SW 1271 (cell line): ENCODE data around the gene COPS7A.

Experiments used
- DNase-seq, 2 experiments: peaks; one replicate each; lab custom pipeline; 2025; lab: John Stamatoyannopoulos, UW

COPS7A gene

GRCh38 chr12:6769666-6770065, 45.8 kb downstream of the COPS7A start:
- DNase-seq = no peak

GRCh38 chr12:6770094-6770493, 46.2 kb downstream of the COPS7A start:
- no peak for DNase-seq

- no peak for DNase-seq
These were observed 46.8 kb downstream of the COPS7A start for GRCh38 chr12:6770600-6770999.

GRCh38 chr12:6771091-6771495, 47.2 kb downstream of the COPS7A start:
- DNase-seq = peak in 1 of 2 experiments; percentile 32

GRCh38 chr12:6771509-6772330, 47.9 kb downstream of the COPS7A start:
- DNase-seq = no peak

- no peak for DNase-seq
These were observed 48.5 kb downstream of the COPS7A start, which contains the start of gene LAG3 for GRCh38 chr12:6772331-6772695. Gene LAG3 (plus strand): TSS chr12:6772520. CDS start chr12:6772853, 333 bp downstream.

- DNase-seq = no peak
These were observed 49.1 kb downstream of the COPS7A start for GRCh38 chr12:6772726-6773589.

- no peak for DNase-seq
These were observed 49.9 kb downstream of the COPS7A start for GRCh38 chr12:6773590-6774351.

- DNase-seq = no peak
These were observed 50.7 kb downstream of the COPS7A start for GRCh38 chr12:6774499-6775062.

GRCh38 chr12:6775185-6776174, 51.6 kb downstream of the COPS7A start:
- no peak for DNase-seq

GRCh38 chr12:6777386-6777785, 53.5 kb downstream of the COPS7A start:
- no peak for DNase-seq

- DNase-seq = no peak
These were observed 54.3 kb downstream of the COPS7A start for GRCh38 chr12:6778217-6778573.

GRCh38 chr12:6778574-6779550, 55.0 kb downstream of the COPS7A start:
- DNase-seq = peak; percentile 78 to 89

GRCh38 chr12:6779708-6780432, 56.0 kb downstream of the COPS7A start:
- no peak for DNase-seq

GRCh38 chr12:6780573-6780972, 56.7 kb downstream of the COPS7A start:
- no peak for DNase-seq
